GM13976 (cell line): Measurements from ENCODE around the gene SLC4A8.

Source experiments
- DNase-seq: peaks from one replicate; pipeline ENCODE4 v3.0.0; 2012; ENCODE audit warnings: low spot score
- in situ Hi-C: fragments of 300-500 bp; cut with MboI; formaldehyde crosslinking; loops from one replicate; pipeline ENCODE4 v1.12.0; 2022; ENCODE audit warnings: low sequenced_read_pairs, mixed read lengths, inconsistent platforms; ENCODE audit not compliant: unreplicated experiment
- TF ChIP-seq, protein P1 (sequence below): IDR thresholded peaks from 2 replicates; pipeline ENCODE4 v1.5.1; 2012; ENCODE audit warnings: borderline replicate concordance, mild to moderate bottlenecking; ENCODE audit not compliant: insufficient read depth; ENCODE audit errors: extremely low read depth, missing control alignments, control extremely low read depth

The SLC4A8 gene

DNA sequence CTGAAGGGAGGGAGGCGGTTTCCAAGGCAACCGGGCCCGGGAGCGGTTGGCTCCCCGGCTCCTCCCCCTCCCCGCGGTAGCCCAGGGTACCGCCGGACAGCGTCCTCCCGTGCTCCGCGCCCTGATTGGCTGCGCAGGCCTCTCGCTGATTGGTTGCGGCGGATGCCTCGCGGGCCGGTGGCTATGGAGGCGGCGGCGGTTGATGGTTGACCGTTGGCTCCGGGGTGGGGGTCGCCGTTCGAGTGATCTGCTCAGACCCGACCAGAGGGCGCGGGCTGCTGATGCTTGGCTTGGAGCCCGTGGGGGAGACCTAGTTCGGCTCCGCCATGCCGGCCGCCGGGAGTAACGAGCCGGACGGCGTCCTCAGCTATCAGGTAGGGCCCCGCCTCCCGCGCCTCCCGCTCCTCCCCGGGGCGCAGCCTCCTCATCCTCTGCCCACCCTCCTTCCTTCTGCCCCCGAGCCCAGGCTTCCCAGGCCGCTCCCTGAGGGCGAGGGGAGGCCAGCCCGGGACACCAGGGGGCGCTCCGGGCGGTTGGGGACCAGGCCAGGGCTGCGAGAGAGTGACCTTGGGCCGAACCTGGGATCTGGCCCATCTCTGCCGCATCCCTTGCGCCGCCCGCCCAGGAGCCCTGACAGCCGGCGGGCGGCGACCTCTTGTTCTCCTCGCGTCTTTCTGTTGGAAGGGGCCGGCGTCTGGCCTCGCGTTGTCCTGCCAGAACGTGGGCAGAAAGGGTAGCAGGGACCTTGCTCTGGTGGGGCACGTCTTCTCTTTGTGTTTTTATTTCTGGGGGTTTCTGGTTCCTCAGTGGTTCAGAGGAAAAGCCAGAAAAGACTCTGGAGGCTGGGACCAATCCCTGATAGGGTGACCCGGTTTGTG, at the start of gene SLC4A8:
Gene SLC4A8 (plus strand): TSS at position 170 of the 878 bp plus-strand sequence. CDS start 157 bp downstream, at position 327.
- in situ Hi-C loops, result loop anchor here (10.0 to 25.0 kb wide), 2 partner anchors 100 to 262 kb away; no protein-coding TSS in a partner anchor
- TF ChIP-seq, protein P1, sequence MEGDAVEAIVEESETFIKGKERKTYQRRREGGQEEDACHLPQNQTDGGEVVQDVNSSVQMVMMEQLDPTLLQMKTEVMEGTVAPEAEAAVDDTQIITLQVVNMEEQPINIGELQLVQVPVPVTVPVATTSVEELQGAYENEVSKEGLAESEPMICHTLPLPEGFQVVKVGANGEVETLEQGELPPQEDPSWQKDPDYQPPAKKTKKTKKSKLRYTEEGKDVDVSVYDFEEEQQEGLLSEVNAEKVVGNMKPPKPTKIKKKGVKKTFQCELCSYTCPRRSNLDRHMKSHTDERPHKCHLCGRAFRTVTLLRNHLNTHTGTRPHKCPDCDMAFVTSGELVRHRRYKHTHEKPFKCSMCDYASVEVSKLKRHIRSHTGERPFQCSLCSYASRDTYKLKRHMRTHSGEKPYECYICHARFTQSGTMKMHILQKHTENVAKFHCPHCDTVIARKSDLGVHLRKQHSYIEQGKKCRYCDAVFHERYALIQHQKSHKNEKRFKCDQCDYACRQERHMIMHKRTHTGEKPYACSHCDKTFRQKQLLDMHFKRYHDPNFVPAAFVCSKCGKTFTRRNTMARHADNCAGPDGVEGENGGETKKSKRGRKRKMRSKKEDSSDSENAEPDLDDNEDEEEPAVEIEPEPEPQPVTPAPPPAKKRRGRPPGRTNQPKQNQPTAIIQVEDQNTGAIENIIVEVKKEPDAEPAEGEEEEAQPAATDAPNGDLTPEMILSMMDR, result peak; percentile 80
- peak; percentile 97 for DNase-seq

DNA sequence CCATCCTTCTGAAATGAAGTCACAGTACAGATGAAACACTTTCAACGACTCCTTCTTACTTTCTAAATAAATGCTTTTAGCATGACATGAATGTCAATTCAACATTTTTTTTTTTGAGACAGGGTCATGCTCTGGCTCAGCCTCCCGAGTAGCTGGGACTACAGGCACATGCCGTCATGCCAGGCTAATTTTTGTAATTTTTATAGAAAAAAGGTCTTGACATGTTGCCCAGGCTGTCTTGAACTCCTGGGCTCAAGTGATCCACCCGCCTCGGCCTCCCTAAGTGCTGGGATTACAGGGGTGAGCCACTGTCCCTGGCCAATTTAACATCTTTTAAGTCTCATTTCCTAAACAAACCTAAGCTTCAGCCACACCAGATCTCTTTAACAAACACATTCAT, 49.8 kb upstream of the SLC4A8 start:
- DNase-seq, result no peak
- TF ChIP-seq, protein P1, result no peak
- in situ Hi-C loops, result no loop called here

DNA sequence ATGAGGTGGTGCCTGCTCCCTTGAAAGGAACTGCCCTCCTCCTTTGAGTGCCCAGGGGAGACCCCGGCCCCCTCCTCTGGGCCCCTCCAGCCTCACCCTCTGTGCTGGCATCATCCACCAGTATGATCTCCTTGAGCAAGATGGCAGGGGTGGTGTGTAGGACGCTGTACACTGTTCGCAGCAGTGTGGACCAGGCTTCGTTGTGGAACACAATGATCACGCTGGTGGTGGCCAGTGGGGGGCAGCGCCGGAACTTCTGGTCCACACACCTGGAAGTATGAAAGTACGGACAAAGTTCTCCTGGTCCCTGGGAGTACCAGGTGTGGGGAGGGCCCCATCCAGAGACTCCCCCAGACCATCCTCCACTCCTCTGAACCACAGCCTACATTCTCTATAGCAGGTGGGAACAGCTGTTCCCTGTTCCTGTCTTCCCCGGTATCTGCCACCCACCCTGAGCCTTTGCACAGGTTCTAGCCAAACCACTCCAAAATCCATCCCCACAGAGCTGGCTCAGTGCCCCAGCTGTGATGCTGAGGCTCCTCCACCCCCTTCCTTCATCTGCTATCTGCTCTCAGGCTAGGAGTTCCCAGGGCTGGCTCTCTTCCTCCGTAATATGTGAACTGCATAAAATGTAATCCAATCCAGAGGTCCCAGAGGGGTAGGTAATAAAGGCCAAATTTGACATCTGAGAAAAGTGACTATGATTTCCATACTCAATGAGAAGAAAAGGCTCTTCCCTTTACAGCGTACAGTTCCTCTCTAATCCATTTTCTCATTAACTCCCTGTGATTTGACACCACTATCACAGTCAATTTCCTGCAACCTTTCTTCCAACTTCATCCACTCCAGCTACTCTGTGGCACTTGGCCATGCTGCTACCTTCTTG, 47.3 kb upstream of the SLC4A8 start:
- DNase-seq, result no peak
- in situ Hi-C loops, result no loop called here
- TF ChIP-seq, protein P1, result no peak

DNA sequence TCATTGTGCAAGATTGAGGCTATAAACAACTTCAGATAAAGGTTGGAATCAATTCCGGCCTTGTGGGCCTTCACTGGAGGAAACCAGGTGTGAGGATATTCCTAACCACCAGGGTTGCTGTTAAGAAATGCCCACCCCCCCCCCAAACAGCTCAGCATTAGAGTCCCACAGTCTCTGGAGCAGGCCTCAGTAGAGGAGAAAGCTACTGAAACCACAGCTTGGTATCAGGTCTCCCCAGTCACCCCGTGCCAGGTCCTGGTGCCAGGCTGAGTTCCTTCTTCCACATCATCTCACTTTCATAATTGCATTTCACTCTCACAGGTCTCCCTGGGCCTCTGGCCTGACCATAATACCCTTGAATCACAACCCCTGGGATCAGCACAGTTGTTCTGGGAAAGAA, 45.9 kb upstream of the SLC4A8 start:
- TF ChIP-seq, protein P1, result no peak
- in situ Hi-C loops, result no loop called here
- DNase-seq, result no peak

DNA sequence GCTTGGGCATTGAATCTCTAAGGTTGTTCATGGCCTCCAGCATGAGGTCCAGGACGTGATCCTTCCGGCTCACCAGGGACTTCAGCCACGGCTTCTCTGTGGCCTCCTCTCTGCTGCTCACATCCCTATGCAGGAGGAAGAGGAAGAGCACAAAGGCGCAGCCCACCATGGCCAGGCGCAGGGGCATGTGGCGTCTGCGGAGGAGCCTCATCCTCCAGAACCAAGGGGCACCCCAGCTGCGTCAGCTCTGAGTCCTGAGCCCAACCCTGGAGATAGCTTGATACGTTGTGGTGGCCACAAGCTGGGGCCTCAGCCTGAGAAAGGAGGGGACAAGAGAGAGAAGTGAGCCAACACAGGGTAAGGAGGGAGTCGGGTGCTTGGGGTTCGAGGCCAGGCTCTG, 45.1 kb upstream of the SLC4A8 start:
- in situ Hi-C loops, result no loop called here
- DNase-seq, result no peak
- TF ChIP-seq, protein P1, result no peak
